ENCODE data around the gene HAL.

- TF ChIP-seq POLR2A (IDR thresholded peaks at IDR 0.05; ENCODE audit: extremely low read depth, insufficient read length): no peak
- TF ChIP-seq CTCF (IDR thresholded peaks at IDR 0.05; ENCODE audit: low read depth, low read length): no peak
- no peak for TF ChIP-seq MAX (IDR thresholded peaks at IDR 0.05; ENCODE audit: low read depth, low read length)
- TF ChIP-seq MYC (IDR thresholded peaks at IDR 0.05; ENCODE audit: low read depth, low read length): no peak
These were observed 32.4 kb upstream of the HAL start for GRCh38 chr12:96028538-96028937.
